H1 (cell line): Measurements from ENCODE around the gene PTPN12. TPM values are rescaled to one million over a fixed set of nuclear protein-coding genes. Genes with fewer than 3 reads are reported as not detected.

Experiments
- EP300 ChIP-seq, 2 experiments: IDR thresholded peaks; 1 replicate in 1 of 2; 2 replicates in 1 of 2; pipeline ENCODE4 v1.6.1; 2011 to 2012; ENCODE audit warnings: low read depth in 2 of 2, low read length in 2 of 2, mild to moderate bottlenecking in 2 of 2, borderline replicate concordance in 1 of 2, inconsistent platforms in 1 of 2, moderate library complexity in 1 of 2
- EZH2 ChIP-seq: fragments of 200-600 bp; sonication (generic); IDR thresholded peaks from 2 replicates; pipeline ENCODE4 v1.7.1; 2012; ENCODE audit warnings: low read depth, mild to moderate bottlenecking, moderate library complexity, low read length, inconsistent platforms; ENCODE audit not compliant: severe bottlenecking
- FOSL1 ChIP-seq: IDR thresholded peaks from 2 replicates; pipeline ENCODE4 v1.6.1; 2011; ENCODE audit warnings: mild to moderate bottlenecking, low read depth, low read length, moderate library complexity; ENCODE audit not compliant: insufficient read depth
- PHF8 ChIP-seq: fragments of 200-600 bp; sonication (generic); conservative IDR thresholded peaks from 2 replicates; pipeline ENCODE4 v1.7.1; 2012; ENCODE audit warnings: low read depth, mild to moderate bottlenecking, inconsistent platforms, low read length, moderate library complexity
- SIRT6 ChIP-seq: IDR thresholded peaks from one replicate; pipeline ENCODE4 v1.7.1; 2012; ENCODE audit warnings: low read length, inconsistent platforms
- SIX5 ChIP-seq: IDR thresholded peaks from 2 replicates; pipeline ENCODE4 v1.6.1; 2011; ENCODE audit warnings: mild to moderate bottlenecking, low read depth, low read length
- SP1 ChIP-seq: IDR thresholded peaks from 2 replicates; pipeline ENCODE4 v1.6.1; 2011; ENCODE audit warnings: low read depth, low read length
- TCF12 ChIP-seq: IDR thresholded peaks from 2 replicates; pipeline ENCODE4 v1.6.1; 2011; ENCODE audit warnings: low read depth, mild to moderate bottlenecking, low read length
- polyA plus RNA-seq, 7 experiments: library from polyadenylated mRNA; depleted of rRNA in 3 of 7; stranded (reverse) in 5 of 7; unstranded in 2 of 7; fragments of >200 nt in 5 of 7; fragments of 200-250 nt in 2 of 7; gene quantifications; 1 replicate in 5 of 7; 2 replicates in 1 of 7; 4 replicates in 1 of 7; pipeline versions ENCODE4 v1.2.1 to v1.2.3, GENCODE V29; 2011 to 2013; ENCODE audit warnings: missing spikeins in 2 of 7, mixed read lengths in 2 of 7
- total RNA-seq: library from RNA; stranded (reverse); fragmentation: NEBNext Ultra II Directional; extraction: Animal tissue kit (Norgen Biotek cat#: 25700); gene quantifications from 2 replicates; pipeline ENCODE4 v1.2.1, GENCODE V29; 2021
- TF ChIP-seq, protein P1 (sequence below): fragments of 300-600 bp; sonication (generic); IDR thresholded peaks from 2 replicates; pipeline ENCODE4 v1.7.1; 2012; ENCODE audit warnings: low read length, moderate library complexity, mild to moderate bottlenecking, inconsistent platforms; ENCODE audit not compliant: insufficient replicate concordance
- TF ChIP-seq, protein P2 (sequence below): IDR thresholded peaks from 2 replicates; pipeline ENCODE4 v1.6.1; 2012; ENCODE audit warnings: inconsistent platforms

PTPN12 gene
- total and polyA plus RNA-seq, 2 of the 8 experiments (the other 6 are each of a cell fraction or from before 2014, with no cell fraction given), result 39.7 to 132 TPM

DNA sequence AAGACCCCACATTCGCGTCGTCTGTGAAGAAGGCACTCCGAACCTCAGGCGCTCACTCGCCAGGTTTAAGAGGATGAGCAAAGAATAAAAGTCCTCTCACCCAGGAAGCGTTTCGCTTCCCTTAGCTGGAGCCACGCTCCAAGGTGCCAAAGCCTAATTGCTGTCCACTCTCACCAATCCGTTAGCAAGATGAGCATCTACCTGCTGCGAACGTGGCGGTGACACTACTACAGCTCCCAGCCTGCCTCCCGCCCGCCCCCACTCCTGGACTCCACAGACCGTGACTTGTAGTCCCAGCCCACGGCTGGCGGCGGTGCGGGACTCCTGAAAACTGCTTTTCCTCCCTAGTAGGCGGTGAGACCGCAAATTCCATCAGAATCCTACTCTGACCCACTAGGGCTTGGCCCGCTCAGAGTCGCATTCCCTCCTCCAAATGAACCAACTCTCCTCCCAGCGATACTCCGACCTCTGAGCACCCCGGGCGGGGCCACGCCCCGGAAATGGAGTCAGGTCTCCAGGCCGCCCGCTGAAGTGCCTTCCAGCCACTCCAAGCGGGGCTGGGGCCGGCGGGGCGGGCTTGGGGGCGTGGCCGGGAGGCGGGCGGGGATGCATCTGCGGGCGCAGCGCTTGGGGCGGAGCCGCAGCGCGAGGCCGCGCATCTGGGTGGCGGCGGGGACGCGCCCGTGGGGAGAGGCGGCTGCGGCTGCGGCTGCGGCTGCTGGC, 521 bp upstream of the PTPN12 start (continued):
- TF ChIP-seq, protein P1, sequence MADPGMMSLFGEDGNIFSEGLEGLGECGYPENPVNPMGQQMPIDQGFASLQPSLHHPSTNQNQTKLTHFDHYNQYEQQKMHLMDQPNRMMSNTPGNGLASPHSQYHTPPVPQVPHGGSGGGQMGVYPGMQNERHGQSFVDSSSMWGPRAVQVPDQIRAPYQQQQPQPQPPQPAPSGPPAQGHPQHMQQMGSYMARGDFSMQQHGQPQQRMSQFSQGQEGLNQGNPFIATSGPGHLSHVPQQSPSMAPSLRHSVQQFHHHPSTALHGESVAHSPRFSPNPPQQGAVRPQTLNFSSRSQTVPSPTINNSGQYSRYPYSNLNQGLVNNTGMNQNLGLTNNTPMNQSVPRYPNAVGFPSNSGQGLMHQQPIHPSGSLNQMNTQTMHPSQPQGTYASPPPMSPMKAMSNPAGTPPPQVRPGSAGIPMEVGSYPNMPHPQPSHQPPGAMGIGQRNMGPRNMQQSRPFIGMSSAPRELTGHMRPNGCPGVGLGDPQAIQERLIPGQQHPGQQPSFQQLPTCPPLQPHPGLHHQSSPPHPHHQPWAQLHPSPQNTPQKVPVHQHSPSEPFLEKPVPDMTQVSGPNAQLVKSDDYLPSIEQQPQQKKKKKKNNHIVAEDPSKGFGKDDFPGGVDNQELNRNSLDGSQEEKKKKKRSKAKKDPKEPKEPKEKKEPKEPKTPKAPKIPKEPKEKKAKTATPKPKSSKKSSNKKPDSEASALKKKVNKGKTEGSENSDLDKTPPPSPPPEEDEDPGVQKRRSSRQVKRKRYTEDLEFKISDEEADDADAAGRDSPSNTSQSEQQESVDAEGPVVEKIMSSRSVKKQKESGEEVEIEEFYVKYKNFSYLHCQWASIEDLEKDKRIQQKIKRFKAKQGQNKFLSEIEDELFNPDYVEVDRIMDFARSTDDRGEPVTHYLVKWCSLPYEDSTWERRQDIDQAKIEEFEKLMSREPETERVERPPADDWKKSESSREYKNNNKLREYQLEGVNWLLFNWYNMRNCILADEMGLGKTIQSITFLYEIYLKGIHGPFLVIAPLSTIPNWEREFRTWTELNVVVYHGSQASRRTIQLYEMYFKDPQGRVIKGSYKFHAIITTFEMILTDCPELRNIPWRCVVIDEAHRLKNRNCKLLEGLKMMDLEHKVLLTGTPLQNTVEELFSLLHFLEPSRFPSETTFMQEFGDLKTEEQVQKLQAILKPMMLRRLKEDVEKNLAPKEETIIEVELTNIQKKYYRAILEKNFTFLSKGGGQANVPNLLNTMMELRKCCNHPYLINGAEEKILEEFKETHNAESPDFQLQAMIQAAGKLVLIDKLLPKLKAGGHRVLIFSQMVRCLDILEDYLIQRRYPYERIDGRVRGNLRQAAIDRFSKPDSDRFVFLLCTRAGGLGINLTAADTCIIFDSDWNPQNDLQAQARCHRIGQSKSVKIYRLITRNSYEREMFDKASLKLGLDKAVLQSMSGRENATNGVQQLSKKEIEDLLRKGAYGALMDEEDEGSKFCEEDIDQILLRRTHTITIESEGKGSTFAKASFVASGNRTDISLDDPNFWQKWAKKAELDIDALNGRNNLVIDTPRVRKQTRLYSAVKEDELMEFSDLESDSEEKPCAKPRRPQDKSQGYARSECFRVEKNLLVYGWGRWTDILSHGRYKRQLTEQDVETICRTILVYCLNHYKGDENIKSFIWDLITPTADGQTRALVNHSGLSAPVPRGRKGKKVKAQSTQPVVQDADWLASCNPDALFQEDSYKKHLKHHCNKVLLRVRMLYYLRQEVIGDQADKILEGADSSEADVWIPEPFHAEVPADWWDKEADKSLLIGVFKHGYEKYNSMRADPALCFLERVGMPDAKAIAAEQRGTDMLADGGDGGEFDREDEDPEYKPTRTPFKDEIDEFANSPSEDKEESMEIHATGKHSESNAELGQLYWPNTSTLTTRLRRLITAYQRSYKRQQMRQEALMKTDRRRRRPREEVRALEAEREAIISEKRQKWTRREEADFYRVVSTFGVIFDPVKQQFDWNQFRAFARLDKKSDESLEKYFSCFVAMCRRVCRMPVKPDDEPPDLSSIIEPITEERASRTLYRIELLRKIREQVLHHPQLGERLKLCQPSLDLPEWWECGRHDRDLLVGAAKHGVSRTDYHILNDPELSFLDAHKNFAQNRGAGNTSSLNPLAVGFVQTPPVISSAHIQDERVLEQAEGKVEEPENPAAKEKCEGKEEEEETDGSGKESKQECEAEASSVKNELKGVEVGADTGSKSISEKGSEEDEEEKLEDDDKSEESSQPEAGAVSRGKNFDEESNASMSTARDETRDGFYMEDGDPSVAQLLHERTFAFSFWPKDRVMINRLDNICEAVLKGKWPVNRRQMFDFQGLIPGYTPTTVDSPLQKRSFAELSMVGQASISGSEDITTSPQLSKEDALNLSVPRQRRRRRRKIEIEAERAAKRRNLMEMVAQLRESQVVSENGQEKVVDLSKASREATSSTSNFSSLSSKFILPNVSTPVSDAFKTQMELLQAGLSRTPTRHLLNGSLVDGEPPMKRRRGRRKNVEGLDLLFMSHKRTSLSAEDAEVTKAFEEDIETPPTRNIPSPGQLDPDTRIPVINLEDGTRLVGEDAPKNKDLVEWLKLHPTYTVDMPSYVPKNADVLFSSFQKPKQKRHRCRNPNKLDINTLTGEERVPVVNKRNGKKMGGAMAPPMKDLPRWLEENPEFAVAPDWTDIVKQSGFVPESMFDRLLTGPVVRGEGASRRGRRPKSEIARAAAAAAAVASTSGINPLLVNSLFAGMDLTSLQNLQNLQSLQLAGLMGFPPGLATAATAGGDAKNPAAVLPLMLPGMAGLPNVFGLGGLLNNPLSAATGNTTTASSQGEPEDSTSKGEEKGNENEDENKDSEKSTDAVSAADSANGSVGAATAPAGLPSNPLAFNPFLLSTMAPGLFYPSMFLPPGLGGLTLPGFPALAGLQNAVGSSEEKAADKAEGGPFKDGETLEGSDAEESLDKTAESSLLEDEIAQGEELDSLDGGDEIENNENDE, result no peak
- no peak for TF ChIP-seq TCF12
- no peak for TF ChIP-seq EZH2
- TF ChIP-seq SP1, result peak; percentile 63; the same call in 1 of the 2 replicates
- TF ChIP-seq, protein P2, sequence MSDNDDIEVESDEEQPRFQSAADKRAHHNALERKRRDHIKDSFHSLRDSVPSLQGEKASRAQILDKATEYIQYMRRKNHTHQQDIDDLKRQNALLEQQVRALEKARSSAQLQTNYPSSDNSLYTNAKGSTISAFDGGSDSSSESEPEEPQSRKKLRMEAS, result no peak
- TF ChIP-seq EP300 (IDR thresholded peaks at IDR 0.05; ENCODE audit: borderline replicate concordance in 1 of 2, low read depth in 2 of 2, low read length in 2 of 2), result no peak
- peak; percentile 78 for TF ChIP-seq PHF8
- no peak for TF ChIP-seq FOSL1
- TF ChIP-seq SIRT6, result no peak
- TF ChIP-seq SIX5, result no peak
